Left ventricle myocardium inferior (tissue), 1 donor: ENCODE measurements around the gene PCDHGA4. TPM values are rescaled to one million over a fixed set of nuclear protein-coding genes. Genes with fewer than 3 reads are reported as not detected.

Source experiments
- DNase-seq: peaks from one replicate; pipeline ENCODE4 v3.0.0-alpha.2; 2020
- H3K27ac ChIP-seq: fragments of 200-600 bp; replicated peaks from 2 replicates; pipeline ENCODE4 v1.8.0; 2021
- H3K27me3 ChIP-seq: fragments of 200-600 bp; 2 replicates; pipeline ENCODE4 v1.8.0; 2021; ENCODE audit warnings: low read depth
- H3K36me3 ChIP-seq: fragments of 200-600 bp; 2 replicates; pipeline ENCODE4 v1.8.0; 2021
- H3K4me1 ChIP-seq: fragments of 200-600 bp; 2 replicates; pipeline ENCODE4 v1.8.0; 2021
- H3K4me3 ChIP-seq: fragments of 200-600 bp; 2 replicates; pipeline ENCODE4 v1.8.0; 2021; ENCODE audit warnings: mild to moderate bottlenecking, moderate library complexity
- H3K9me3 ChIP-seq: fragments of 200-600 bp; replicated peaks from 2 replicates; pipeline ENCODE4 v1.8.0; 2021
- intact Hi-C: fragments of 100-400 bp; cut with micrococcal nuclease; formaldehyde crosslinking; loops from one replicate; pipeline ENCODE4 v1.11.0; 2022
- total RNA-seq: library from RNA; stranded (reverse); fragmentation: NEBNext Ultra II Directional; extraction: Animal tissue kit (Norgen Biotek cat#: 25700); gene quantifications from one replicate; pipeline ENCODE4 v1.2.1, GENCODE V29; 2021
- TF ChIP-seq, protein P1 (sequence below): fragments of 200-600 bp; IDR thresholded peaks from 2 replicates; pipeline ENCODE4 v1.8.0; 2021; ENCODE audit warnings: antibody characterized with exemption, mild to moderate bottlenecking, borderline replicate concordance
- donor health status: DM: no; HTN: yes; CAD: no; lungs with severe emphysema.

PCDHGA4 gene
- total RNA-seq, 1 donor from 2014 or later: 7.3 TPM

DNA sequence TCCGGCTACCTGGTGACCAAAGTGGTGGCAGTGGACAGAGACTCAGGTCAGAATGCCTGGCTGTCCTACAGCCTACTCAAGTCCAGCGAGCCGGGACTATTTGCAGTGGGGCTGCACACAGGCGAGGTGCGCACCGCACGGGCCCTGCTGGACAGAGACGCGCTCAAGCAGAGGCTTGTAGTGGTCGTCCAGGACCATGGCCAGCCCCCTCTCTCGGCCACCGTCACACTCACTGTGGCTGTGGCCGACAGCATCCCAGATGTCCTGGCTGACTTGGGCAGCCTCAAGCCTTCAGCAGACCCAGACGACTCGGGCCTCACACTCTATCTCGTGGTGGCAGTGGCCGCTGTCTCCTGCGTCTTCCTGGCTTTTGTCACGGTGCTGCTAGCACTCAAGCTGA lies 2.1 kb downstream of the PCDHGA4 start:
- no peak for DNase-seq
- Histone ChIP-seq H3K36me3 (peaks cover 18% of the 10 kb centered on the region), H3K9me3 (peaks cover 99% of the 10 kb centered on the region), H3K27me3 (no peaks in the 10 kb centered on the region), H3K27ac (no peak overlapping the region), H3K4me3 (peak overlapping the region; percentile 7), H3K4me1 (peaks cover 57% of the 10 kb centered on the region)
- TF ChIP-seq, protein P1, sequence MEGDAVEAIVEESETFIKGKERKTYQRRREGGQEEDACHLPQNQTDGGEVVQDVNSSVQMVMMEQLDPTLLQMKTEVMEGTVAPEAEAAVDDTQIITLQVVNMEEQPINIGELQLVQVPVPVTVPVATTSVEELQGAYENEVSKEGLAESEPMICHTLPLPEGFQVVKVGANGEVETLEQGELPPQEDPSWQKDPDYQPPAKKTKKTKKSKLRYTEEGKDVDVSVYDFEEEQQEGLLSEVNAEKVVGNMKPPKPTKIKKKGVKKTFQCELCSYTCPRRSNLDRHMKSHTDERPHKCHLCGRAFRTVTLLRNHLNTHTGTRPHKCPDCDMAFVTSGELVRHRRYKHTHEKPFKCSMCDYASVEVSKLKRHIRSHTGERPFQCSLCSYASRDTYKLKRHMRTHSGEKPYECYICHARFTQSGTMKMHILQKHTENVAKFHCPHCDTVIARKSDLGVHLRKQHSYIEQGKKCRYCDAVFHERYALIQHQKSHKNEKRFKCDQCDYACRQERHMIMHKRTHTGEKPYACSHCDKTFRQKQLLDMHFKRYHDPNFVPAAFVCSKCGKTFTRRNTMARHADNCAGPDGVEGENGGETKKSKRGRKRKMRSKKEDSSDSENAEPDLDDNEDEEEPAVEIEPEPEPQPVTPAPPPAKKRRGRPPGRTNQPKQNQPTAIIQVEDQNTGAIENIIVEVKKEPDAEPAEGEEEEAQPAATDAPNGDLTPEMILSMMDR: no peak
- intact Hi-C loops: no loop called here

DNA sequence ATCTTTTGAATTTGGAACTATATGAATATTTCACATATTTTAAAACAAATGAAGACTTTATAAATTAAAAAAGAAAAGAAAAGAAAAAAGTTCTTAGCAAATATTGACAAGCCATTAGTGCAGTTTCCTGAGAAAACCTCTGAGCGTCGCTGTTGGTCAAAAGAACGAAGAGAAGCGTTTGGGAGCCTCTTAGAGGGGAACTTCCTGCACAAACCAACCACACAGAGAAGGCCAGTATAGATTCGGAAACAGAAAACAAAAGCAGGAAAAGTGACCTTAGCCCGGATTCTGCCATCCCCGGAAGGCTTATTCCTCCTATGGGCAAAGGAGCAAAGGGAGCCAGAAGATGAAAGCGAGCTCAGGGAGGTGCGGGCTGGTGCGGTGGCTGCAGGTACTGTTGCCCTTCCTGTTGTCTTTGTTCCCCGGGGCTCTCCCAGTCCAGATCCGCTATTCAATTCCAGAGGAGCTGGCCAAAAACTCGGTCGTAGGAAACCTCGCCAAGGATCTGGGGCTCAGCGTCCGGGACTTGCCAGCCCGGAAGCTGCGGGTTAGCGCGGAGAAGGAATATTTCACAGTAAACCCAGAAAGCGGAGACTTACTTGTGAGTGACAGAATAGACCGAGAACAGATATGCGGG lies 5.1 kb downstream of the PCDHGA4 start, which contains the start of gene PCDHGB2:
Gene PCDHGB2, plus strand, starts transcription at position 205 of the 637 bp plus-strand sequence. Its CDS starts 142 bp downstream, at position 347.
- intact Hi-C loops: no loop called here
- TF ChIP-seq, protein P1: peak; percentile 64
- Histone ChIP-seq H3K4me3 (peak within 1 kb of the TSS; percentile 53), H3K27me3 (no peaks in the 10 kb centered on the region), H3K36me3 (peaks cover 31% of the 10 kb centered on the region), H3K9me3 (peaks cover 99% of the 10 kb centered on the region), H3K4me1 (peaks cover 52% of the 10 kb centered on the region), H3K27ac (peak within 1 kb of the TSS; percentile 59)
- DNase-seq: no peak

DNA sequence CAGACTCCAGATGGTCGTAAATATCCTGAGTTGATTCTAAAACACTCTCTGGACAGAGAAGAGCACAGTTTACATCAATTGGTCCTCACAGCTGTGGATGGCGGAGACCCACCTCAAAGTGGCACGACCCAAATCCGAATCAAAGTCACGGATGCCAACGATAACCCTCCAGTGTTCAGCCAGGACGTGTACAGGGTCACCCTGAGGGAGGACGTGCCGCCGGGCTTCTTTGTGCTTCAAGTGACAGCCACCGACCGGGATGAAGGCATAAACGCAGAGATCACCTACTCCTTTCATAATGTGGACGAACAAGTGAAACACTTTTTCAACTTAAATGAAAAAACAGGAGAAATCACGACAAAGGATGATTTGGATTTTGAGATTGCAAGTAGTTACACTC lies 5.9 kb downstream of the PCDHGA4 start:
- Histone ChIP-seq H3K9me3 (peaks cover 99% of the 10 kb centered on the region), H3K27me3 (no peaks in the 10 kb centered on the region), H3K27ac (peak overlapping the region; percentile 59), H3K36me3 (peaks cover 31% of the 10 kb centered on the region), H3K4me3 (peak overlapping the region; percentile 53), H3K4me1 (peaks cover 47% of the 10 kb centered on the region)
- intact Hi-C loops: no loop called here
- TF ChIP-seq, protein P1: no peak
- DNase-seq: no peak

DNA sequence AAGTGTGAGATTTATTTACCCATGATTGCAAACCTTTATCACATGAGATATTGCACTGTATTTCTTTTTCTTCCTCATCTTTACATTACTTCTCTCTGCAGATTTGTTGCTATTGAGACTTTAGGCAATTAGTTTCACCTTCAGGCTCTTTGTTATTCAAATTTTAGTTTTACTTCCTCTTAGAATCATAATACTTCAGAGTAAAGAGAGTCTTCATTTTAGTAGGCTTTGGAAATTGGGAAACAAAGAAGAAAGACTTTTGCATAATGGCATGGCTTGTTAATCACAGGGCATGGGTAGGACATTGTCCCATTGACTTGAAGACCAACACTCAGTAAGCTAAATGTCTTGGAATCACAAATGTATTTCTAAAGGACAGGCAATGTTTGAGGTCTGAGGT lies 7.9 kb downstream of the PCDHGA4 start:
- no peak overlapping the region for H3K4me3 ChIP-seq
- no peaks in the 10 kb centered on the region for H3K27me3 ChIP-seq
- H3K36me3 ChIP-seq: peaks cover 30% of the 10 kb centered on the region
- intact Hi-C loops: no loop called here
- TF ChIP-seq, protein P1: no peak
- peaks cover 37% of the 10 kb centered on the region for H3K4me1 ChIP-seq
- no peak overlapping the region for H3K27ac ChIP-seq
- peaks cover 99% of the 10 kb centered on the region for H3K9me3 ChIP-seq
- no peak for DNase-seq

DNA sequence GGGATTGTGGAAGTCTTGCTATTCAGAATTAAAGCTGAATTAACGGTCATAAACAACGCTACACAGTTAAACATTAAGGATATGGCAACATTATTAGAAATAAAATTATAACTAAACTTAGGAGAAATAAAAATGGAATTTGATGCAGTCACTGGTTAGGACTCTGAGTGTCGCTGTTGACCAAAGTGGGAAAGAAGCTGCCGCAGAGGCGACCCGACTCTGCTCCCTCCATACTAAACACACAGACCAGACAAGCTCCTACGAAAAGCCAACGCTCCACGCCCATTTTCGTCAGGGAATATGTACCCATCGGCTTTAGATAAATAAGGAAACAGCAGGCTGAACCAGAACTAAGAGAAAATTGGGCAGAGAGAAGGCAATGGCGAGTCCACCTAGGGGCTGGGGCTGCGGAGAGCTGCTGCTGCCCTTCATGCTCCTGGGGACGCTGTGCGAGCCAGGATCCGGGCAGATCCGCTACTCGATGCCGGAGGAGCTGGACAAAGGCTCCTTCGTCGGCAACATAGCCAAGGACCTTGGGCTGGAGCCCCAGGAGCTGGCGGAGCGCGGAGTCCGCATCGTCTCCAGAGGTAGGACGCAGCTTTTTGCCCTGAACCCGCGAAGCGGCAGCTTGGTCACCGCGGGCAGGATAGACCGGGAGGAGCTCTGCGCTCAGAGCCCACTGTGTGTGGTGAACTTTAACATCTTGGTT lies 9.3 kb downstream of the PCDHGA4 start, which contains the start of gene PCDHGA5:
Gene PCDHGA5, plus strand, starts transcription at position 211 of the 709 bp plus-strand sequence. Its CDS starts 169 bp downstream, at position 380.
- no peak for DNase-seq
- Histone ChIP-seq H3K9me3 (peaks cover 98% of the 10 kb centered on the region), H3K4me3 (peak within 1 kb of the TSS; percentile 47), H3K36me3 (peaks cover 30% of the 10 kb centered on the region), H3K27ac (peak within 1 kb of the TSS; percentile 45), H3K4me1 (peaks cover 42% of the 10 kb centered on the region), H3K27me3 (no peaks in the 10 kb centered on the region)
- TF ChIP-seq, protein P1: peak; percentile 51
- intact Hi-C loops: no loop called here
